ENCODE data around the gene PLA2G12B. TPM values are rescaled to one million over a fixed set of nuclear protein-coding genes. Genes with fewer than 3 reads are reported as not detected.
"Not testable (repeated sequence)": the region's sequence is repeated elsewhere in the genome, so short reads cannot be mapped to it uniquely, and the experiment has no call there.

PLA2G12B gene
- total RNA-seq (not detected), polyA plus RNA-seq (ENCODE audit: insufficient read depth, low read depth, low replicate concordance) (0.29 TPM)
- long read RNA-seq, donor 1 = 0 reads
- long read RNA-seq, donor 2 = 0 reads

GRCh38 chr10:72954596-72955554 is at the start of gene PLA2G12B:
TSS of gene PLA2G12B (minus strand) at chr10:72954806. CDS start at chr10:72954685, 121 bp downstream.
- 74 to 79% methylated on average over 8 to 12 of the region's 12 CpGs for WGBS, 2 donors
- intact Hi-C loops (cut with DNase I; ENCODE audit: low total_unique reads) = no loop called here
- TF ChIP-seq POLR2A (IDR thresholded peaks at IDR 0.05) = no peak
- Histone ChIP-seq H3K4me1 (no peaks in the 10 kb centered on the region), H3K27me3 (no peaks in the 10 kb centered on the region), H3K27ac (no peak within 1 kb of the TSS), H3K36me3 (ENCODE audit: low read depth, missing control alignments) (no peaks in the 10 kb centered on the region), H3K9me3 (no peaks in the 10 kb centered on the region), H3K4me3 (no peak within 1 kb of the TSS)
- DNase-seq = no peak

DNA sequence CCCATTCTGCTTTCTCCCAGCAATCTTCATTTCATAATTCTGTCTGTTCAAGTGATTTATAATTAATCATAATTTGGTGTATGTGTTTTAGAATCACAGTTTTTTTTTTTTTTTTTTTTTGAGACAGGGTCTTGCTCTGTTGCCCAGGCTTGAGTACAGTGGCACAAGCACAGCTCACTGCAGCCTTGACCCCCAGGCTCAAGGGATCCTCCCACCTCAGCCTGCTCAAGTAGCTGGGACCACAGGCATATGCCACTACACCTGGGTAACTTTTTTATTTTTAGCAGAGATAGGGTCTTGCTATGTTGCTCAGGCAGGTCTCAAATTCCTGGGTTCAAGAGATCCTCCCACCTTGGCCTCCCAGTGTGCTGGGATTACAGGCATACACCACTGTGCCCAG is 49.2 kb upstream of the PLA2G12B start:
- Histone ChIP-seq H3K9me3 (no peaks in the 10 kb centered on the region), H3K4me1 (no peaks in the 10 kb centered on the region), H3K4me3 (no peak overlapping the region), H3K36me3 (ENCODE audit: low read depth, missing control alignments) (peaks cover 3% of the 10 kb centered on the region), H3K27ac (no peak overlapping the region), H3K27me3 (no peaks in the 10 kb centered on the region)
- TF ChIP-seq CTCF (IDR thresholded peaks at IDR 0.05) (no peak), POLR2A (IDR thresholded peaks at IDR 0.05) (no peak)
- no peak for DNase-seq
- intact Hi-C loops (cut with DNase I; ENCODE audit: low total_unique reads) = no loop called here

DNA sequence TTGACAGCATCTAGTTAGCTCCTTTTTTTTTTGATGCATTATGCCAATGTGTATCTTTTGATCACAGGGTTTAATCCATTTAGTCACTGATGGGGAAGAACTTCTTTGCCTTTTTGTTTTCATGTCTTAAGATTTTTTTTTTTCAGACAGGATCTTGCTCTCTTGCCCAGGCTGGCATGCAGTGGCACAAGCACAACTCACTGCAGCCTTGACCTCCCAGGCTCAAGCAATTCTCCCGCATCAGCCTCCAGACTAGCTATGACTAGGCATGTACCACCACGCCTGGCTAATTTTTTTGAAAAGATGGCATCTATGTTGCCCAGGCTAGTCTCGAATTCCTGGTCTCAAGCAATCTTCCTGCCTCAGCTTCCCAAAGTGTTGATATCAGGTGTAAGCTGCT is 46.4 kb upstream of the PLA2G12B start:
- H3K27ac ChIP-seq = no peak overlapping the region
- DNase-seq = no peak
- intact Hi-C loops (cut with DNase I; ENCODE audit: low total_unique reads) = no loop called here
- H3K36me3 ChIP-seq (ENCODE audit: low read depth, missing control alignments) = peaks cover 3% of the 10 kb centered on the region
- 89 to 93% methylated on average over 3 of the region's 3 CpGs for WGBS, 2 donors
- TF ChIP-seq CTCF (IDR thresholded peaks at IDR 0.05) (no peak), POLR2A (IDR thresholded peaks at IDR 0.05) (no peak)
- H3K4me3 ChIP-seq = no peak overlapping the region
- H3K27me3 ChIP-seq = no peaks in the 10 kb centered on the region
- H3K4me1 ChIP-seq = no peaks in the 10 kb centered on the region
- no peaks in the 10 kb centered on the region for H3K9me3 ChIP-seq

- H3K27me3 ChIP-seq = no peaks in the 10 kb centered on the region
- H3K4me1 ChIP-seq = no peaks in the 10 kb centered on the region
- 89 to 94% methylated on average over 2 of the region's 2 CpGs for WGBS, 2 donors
- intact Hi-C loops (cut with DNase I; ENCODE audit: low total_unique reads) = no loop called here
- no peak for DNase-seq
- H3K36me3 ChIP-seq (ENCODE audit: low read depth, missing control alignments) = peaks cover 1% of the 10 kb centered on the region
- H3K9me3 ChIP-seq = no peaks in the 10 kb centered on the region
- H3K27ac ChIP-seq = no peak overlapping the region
- TF ChIP-seq CTCF (IDR thresholded peaks at IDR 0.05) (no peak), POLR2A (IDR thresholded peaks at IDR 0.05) (no peak)
- H3K4me3 ChIP-seq = no peak overlapping the region
Measured at GRCh38 chr10:72997099-72997498, 42.5 kb upstream of the PLA2G12B start.

GRCh38 chr10:72995459-72995858 is 40.9 kb upstream of the PLA2G12B start:
- H3K4me1 ChIP-seq; H3K4me3 ChIP-seq; DNase-seq; H3K27me3 ChIP-seq; H3K9me3 ChIP-seq; H3K27ac ChIP-seq; intact Hi-C loops (cut with DNase I; ENCODE audit: low total_unique reads); H3K36me3 ChIP-seq (ENCODE audit: low read depth, missing control alignments): not testable (repeated sequence)

DNA sequence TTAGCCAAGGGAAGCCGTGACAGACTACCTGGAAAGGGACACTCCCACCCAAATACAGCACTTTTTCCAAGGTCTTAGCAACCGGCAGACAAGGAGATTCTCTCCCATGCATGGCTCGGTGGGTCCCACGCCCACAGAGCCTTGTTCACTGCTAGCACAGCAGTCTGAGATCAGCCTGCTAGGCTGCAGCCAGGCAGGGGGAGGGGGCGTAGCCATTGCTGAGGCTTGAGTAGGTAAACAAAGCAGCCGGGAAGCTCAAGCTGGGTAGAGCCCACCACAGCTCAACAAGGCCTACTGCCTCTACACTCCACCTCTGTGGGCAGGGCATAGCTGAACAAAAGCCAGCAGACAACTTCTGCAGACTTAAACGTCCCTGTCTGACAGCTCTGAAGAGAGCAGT is 35.2 kb upstream of the PLA2G12B start:
- H3K27ac ChIP-seq; DNase-seq; H3K9me3 ChIP-seq; H3K4me1 ChIP-seq; intact Hi-C loops (cut with DNase I; ENCODE audit: low total_unique reads); H3K27me3 ChIP-seq; H3K4me3 ChIP-seq; H3K36me3 ChIP-seq (ENCODE audit: low read depth, missing control alignments): not testable (repeated sequence)
- 79 to 81% methylated on average over 3 to 6 of the region's 7 CpGs for WGBS, 2 donors

DNA sequence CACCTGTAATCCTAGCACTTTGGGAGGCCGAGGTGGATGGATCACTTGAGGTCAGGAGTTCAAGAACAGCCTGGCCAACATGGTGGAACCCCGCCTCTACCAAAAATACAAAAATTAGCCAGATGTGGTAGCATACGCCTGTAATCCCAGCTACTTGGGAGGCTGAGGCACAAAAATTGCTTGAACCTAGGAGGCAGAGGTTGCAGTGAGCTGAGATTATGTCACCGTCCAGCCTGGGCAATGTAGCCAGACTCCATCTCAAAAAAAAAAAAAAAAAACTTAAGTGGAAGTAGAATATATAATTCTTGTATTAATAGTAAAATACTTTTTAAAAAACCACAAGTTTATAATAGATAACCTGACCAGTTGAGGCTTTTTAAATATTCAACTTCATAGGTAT is 30.0 kb upstream of the PLA2G12B start:
- H3K4me3 ChIP-seq; H3K27me3 ChIP-seq; H3K4me1 ChIP-seq; intact Hi-C loops (cut with DNase I; ENCODE audit: low total_unique reads); H3K27ac ChIP-seq; H3K9me3 ChIP-seq; DNase-seq; H3K36me3 ChIP-seq (ENCODE audit: low read depth, missing control alignments): not testable (repeated sequence)
- 89 to 93% methylated on average over 4 of the region's 4 CpGs for WGBS, 2 donors
